HEK293 (cell line): Measurements from ENCODE around the gene MTOR.

Source experiments
- CTCF ChIA-PET: fragments of 350-600 bp; formaldehyde crosslinking; extraction: SDS; loops from one replicate; lab custom pipeline; 2021; ENCODE audit warnings: antibody characterized with exemption; lab: Yijun Ruan, JAX
- POLR2A ChIA-PET: fragments of 300-600 bp; formaldehyde crosslinking; extraction: SDS; loops from one replicate; lab custom pipeline; 2020; ENCODE audit warnings: antibody characterized with exemption, inconsistent platforms; lab: Yijun Ruan, JAX
- H3K27ac ChIP-seq: fragments of 200-500 bp; sonication (Bioruptor generic); 2 replicates; pipeline ENCODE4 v1.5.1; 2014; ENCODE audit warnings: low read depth, low read length, control low read depth, inconsistent platforms; ENCODE audit errors: extremely low read depth
- H3K36me3 ChIP-seq, 2 experiments: fragments of 200-500 bp in 1 of 2; sonication (Bioruptor generic) in 1 of 2; 1 replicate in 1 of 2; 2 replicates in 1 of 2; pipeline ENCODE4 v1.5.1; 2014 to 2017; ENCODE audit warnings: inconsistent platforms in 2 of 2, low read length in 2 of 2; ENCODE audit not compliant: control insufficient read depth in 2 of 2, insufficient read depth in 1 of 2
- H3K4me1 ChIP-seq: fragments of 200-500 bp; sonication (Bioruptor generic); 2 replicates; pipeline ENCODE4 v1.5.1; 2014; ENCODE audit warnings: mild to moderate bottlenecking, low read length, inconsistent platforms; ENCODE audit not compliant: control insufficient read depth, insufficient read depth
- H3K4me3 ChIP-seq: 2 replicates; pipeline ENCODE4 v1.5.1; 2011; ENCODE audit warnings: low read depth, mild to moderate bottlenecking, control low read depth, low read length, moderate library complexity
- H3K9me3 ChIP-seq: fragments of 200-500 bp; sonication (Bioruptor generic); 2 replicates; pipeline ENCODE4 v1.5.1; 2014; ENCODE audit warnings: low read depth, low read length, inconsistent platforms; ENCODE audit not compliant: control insufficient read depth, insufficient read depth
- AEBP2 ChIP-seq: fragments of 450-650 bp; formaldehyde crosslinking; IDR thresholded peaks from 2 replicates; pipeline ENCODE4 v1.5.1; 2016; ENCODE audit warnings: missing biosample characterization, missing genetic modification characterization, borderline replicate concordance
- EGR2 ChIP-seq: fragments of 450-650 bp; formaldehyde crosslinking; IDR thresholded peaks from 2 replicates; pipeline ENCODE4 v1.5.1; 2016; ENCODE audit warnings: low read depth, missing biosample characterization, missing genetic modification characterization
- GLIS1 ChIP-seq: fragments of 450-650 bp; formaldehyde crosslinking; IDR thresholded peaks from 2 replicates; pipeline ENCODE4 v1.5.1; 2016; ENCODE audit warnings: missing biosample characterization, missing genetic modification characterization
- GLIS2 ChIP-seq: fragments of 450-650 bp; formaldehyde crosslinking; IDR thresholded peaks from 2 replicates; pipeline ENCODE4 v1.5.1; 2016; ENCODE audit warnings: missing biosample characterization, missing genetic modification characterization
- IKZF3 ChIP-seq: fragments of 450-650 bp; IDR thresholded peaks from 2 replicates; pipeline ENCODE4 v1.5.0; 2018; ENCODE audit warnings: missing biosample characterization, mild to moderate bottlenecking, missing genetic modification characterization, moderate library complexity
- KLF10 ChIP-seq: fragments of 450-650 bp; IDR thresholded peaks from 2 replicates; pipeline ENCODE4 v1.5.1; 2018; ENCODE audit warnings: missing biosample characterization, mild to moderate bottlenecking, missing genetic modification characterization
- MZF1 ChIP-seq: fragments of 450-650 bp; formaldehyde crosslinking; IDR thresholded peaks from 2 replicates; pipeline ENCODE4 v1.5.1; 2017; ENCODE audit warnings: missing biosample characterization, missing genetic modification characterization, borderline replicate concordance
- SETDB1 ChIP-seq: IDR thresholded peaks from one replicate; pipeline ENCODE4 v1.6.1; 2017; ENCODE audit warnings: mild to moderate bottlenecking, low read length, moderate library complexity, mixed read lengths; ENCODE audit not compliant: insufficient read length
- SP3 ChIP-seq: fragments of 450-650 bp; formaldehyde crosslinking; IDR thresholded peaks from 2 replicates; pipeline ENCODE4 v1.5.1; 2016; ENCODE audit warnings: missing biosample characterization, missing genetic modification characterization
- ZBTB21 ChIP-seq: fragments of 450-650 bp; formaldehyde crosslinking; IDR thresholded peaks from 2 replicates; pipeline ENCODE4 v1.5.1; 2017; ENCODE audit warnings: missing biosample characterization, missing genetic modification characterization
- ZNF10 ChIP-seq: fragments of 450-650 bp; formaldehyde crosslinking; IDR thresholded peaks from 2 replicates; pipeline ENCODE4 v1.5.1; 2017; ENCODE audit warnings: missing biosample characterization, missing genetic modification characterization
- ZNF184 ChIP-seq: fragments of 450-650 bp; IDR thresholded peaks from 2 replicates; pipeline ENCODE4 v1.5.1; 2018; ENCODE audit warnings: missing biosample characterization, mild to moderate bottlenecking, missing genetic modification characterization
- ZNF2 ChIP-seq: fragments of 450-650 bp; formaldehyde crosslinking; IDR thresholded peaks from 2 replicates; pipeline ENCODE4 v1.5.1; 2016; ENCODE audit warnings: missing biosample characterization, missing genetic modification characterization
- ZNF223 ChIP-seq: fragments of 450-650 bp; formaldehyde crosslinking; IDR thresholded peaks from 2 replicates; pipeline ENCODE4 v1.5.1; 2016; ENCODE audit warnings: missing biosample characterization, missing genetic modification characterization
- ZNF24 ChIP-seq: fragments of 450-650 bp; formaldehyde crosslinking; IDR thresholded peaks from 2 replicates; pipeline ENCODE4 v1.5.1; 2016; ENCODE audit warnings: missing biosample characterization, missing genetic modification characterization
- ZNF549 ChIP-seq: fragments of 450-650 bp; IDR thresholded peaks from 2 replicates; pipeline ENCODE4 v1.5.1; 2018; ENCODE audit warnings: missing biosample characterization, missing genetic modification characterization, mild to moderate bottlenecking, inconsistent platforms, moderate library complexity
- ZNF560 ChIP-seq: fragments of 450-650 bp; formaldehyde crosslinking; IDR thresholded peaks from 2 replicates; pipeline ENCODE4 v1.5.1; 2017; ENCODE audit warnings: missing biosample characterization, missing genetic modification characterization, borderline replicate concordance
- ZNF610 ChIP-seq: fragments of 450-650 bp; formaldehyde crosslinking; IDR thresholded peaks from 2 replicates; pipeline ENCODE4 v1.5.1; 2016; ENCODE audit warnings: missing biosample characterization, missing genetic modification characterization, borderline replicate concordance
- ZNF629 ChIP-seq: fragments of 450-650 bp; formaldehyde crosslinking; IDR thresholded peaks from 2 replicates; pipeline ENCODE4 v1.5.1; 2017; ENCODE audit warnings: missing biosample characterization, missing genetic modification characterization
- ZNF660 ChIP-seq: fragments of 450-650 bp; IDR thresholded peaks from 2 replicates; pipeline ENCODE4 v1.5.1; 2018; ENCODE audit warnings: missing biosample characterization, mild to moderate bottlenecking, missing genetic modification characterization
- ZNF791 ChIP-seq: fragments of 450-650 bp; formaldehyde crosslinking; IDR thresholded peaks from 2 replicates; pipeline ENCODE4 v1.5.1; 2016; ENCODE audit warnings: missing biosample characterization, missing genetic modification characterization
- TF ChIP-seq, protein P1 (sequence below): fragments of 450-650 bp; formaldehyde crosslinking; IDR thresholded peaks from 2 replicates; pipeline ENCODE4 v1.5.1; 2016; ENCODE audit warnings: missing biosample characterization, missing genetic modification characterization
- TF ChIP-seq, protein P2 (sequence below): fragments of 450-650 bp; formaldehyde crosslinking; IDR thresholded peaks from 2 replicates; pipeline ENCODE4 v1.5.1; 2016; ENCODE audit warnings: missing biosample characterization, missing genetic modification characterization, low read depth
- TF ChIP-seq, protein P3 (sequence below): fragments of 450-650 bp; formaldehyde crosslinking; IDR thresholded peaks from 2 replicates; pipeline ENCODE4 v1.5.1; 2016; ENCODE audit warnings: missing biosample characterization, missing genetic modification characterization
- TF ChIP-seq, protein P4 (sequence below): fragments of 450-650 bp; formaldehyde crosslinking; IDR thresholded peaks from 2 replicates; pipeline ENCODE4 v1.5.1; 2016; ENCODE audit warnings: missing biosample characterization, missing genetic modification characterization

The MTOR gene

DNA sequence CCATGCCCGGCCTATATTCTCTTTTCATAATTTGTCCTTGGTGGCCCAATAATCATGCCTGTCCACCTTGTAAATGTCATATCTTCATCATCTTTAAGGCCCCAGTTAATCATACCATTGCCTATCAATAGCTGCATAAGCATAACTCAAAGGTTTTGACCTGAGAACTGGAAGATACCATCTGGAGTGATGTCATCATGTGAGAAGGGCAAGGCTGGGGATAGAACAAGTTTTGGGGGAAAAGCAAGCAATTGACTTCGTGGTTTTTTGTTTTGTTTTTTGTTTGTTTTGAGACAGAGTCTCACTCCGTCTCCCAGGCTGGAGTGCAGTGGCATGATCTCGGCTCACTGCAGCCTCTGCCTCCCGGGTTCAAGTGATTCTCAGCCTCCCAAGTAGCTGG lies 16.8 kb upstream of the MTOR start (continued):
- TF ChIP-seq SP3 (tag by site-specific recombination) (no peak), ZNF184 (tag by site-specific recombination) (no peak), ZNF791 (tag by site-specific recombination) (no peak), ZNF560 (tag by site-specific recombination) (no peak), MZF1 (no peak), KLF10 (tag by site-specific recombination) (no peak), EGR2 (no peak), ZNF2 (tag by site-specific recombination) (no peak), ZNF24 (no peak), ZNF660 (tag by site-specific recombination) (no peak), ZNF610 (tag by site-specific recombination) (no peak), ZNF629 (tag by site-specific recombination) (no peak)
- TF ChIP-seq, protein P1, sequence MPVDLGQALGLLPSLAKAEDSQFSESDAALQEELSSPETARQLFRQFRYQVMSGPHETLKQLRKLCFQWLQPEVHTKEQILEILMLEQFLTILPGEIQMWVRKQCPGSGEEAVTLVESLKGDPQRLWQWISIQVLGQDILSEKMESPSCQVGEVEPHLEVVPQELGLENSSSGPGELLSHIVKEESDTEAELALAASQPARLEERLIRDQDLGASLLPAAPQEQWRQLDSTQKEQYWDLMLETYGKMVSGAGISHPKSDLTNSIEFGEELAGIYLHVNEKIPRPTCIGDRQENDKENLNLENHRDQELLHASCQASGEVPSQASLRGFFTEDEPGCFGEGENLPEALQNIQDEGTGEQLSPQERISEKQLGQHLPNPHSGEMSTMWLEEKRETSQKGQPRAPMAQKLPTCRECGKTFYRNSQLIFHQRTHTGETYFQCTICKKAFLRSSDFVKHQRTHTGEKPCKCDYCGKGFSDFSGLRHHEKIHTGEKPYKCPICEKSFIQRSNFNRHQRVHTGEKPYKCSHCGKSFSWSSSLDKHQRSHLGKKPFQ: peak; percentile 30; the same call in 1 of the 2 replicates
- TF ChIP-seq, protein P2, sequence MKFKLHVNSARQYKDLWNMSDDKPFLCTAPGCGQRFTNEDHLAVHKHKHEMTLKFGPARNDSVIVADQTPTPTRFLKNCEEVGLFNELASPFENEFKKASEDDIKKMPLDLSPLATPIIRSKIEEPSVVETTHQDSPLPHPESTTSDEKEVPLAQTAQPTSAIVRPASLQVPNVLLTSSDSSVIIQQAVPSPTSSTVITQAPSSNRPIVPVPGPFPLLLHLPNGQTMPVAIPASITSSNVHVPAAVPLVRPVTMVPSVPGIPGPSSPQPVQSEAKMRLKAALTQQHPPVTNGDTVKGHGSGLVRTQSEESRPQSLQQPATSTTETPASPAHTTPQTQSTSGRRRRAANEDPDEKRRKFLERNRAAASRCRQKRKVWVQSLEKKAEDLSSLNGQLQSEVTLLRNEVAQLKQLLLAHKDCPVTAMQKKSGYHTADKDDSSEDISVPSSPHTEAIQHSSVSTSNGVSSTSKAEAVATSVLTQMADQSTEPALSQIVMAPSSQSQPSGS (tag by site-specific recombination): peak; percentile 53; the same call in 1 of the 2 replicates
- TF ChIP-seq, protein P3, sequence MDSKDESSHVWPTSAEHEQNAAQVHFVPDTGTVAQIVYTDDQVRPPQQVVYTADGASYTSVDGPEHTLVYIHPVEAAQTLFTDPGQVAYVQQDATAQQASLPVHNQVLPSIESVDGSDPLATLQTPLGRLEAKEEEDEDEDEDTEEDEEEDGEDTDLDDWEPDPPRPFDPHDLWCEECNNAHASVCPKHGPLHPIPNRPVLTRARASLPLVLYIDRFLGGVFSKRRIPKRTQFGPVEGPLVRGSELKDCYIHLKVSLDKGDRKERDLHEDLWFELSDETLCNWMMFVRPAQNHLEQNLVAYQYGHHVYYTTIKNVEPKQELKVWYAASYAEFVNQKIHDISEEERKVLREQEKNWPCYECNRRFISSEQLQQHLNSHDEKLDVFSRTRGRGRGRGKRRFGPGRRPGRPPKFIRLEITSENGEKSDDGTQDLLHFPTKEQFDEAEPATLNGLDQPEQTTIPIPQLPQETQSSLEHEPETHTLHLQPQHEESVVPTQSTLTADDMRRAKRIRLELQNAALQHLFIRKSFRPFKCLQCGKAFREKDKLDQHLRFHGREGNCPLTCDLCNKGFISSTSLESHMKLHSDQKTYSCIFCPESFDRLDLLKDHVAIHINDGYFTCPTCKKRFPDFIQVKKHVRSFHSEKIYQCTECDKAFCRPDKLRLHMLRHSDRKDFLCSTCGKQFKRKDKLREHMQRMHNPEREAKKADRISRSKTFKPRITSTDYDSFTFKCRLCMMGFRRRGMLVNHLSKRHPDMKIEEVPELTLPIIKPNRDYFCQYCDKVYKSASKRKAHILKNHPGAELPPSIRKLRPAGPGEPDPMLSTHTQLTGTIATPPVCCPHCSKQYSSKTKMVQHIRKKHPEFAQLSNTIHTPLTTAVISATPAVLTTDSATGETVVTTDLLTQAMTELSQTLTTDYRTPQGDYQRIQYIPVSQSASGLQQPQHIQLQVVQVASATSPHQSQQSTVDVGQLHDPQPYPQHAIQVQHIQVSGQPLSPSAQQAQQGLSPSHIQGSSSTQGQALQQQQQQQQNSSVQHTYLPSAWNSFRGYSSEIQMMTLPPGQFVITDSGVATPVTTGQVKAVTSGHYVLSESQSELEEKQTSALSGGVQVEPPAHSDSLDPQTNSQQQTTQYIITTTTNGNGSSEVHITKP (tag by site-specific recombination): peak; percentile 38; the same call in 1 of the 2 replicates

DNA sequence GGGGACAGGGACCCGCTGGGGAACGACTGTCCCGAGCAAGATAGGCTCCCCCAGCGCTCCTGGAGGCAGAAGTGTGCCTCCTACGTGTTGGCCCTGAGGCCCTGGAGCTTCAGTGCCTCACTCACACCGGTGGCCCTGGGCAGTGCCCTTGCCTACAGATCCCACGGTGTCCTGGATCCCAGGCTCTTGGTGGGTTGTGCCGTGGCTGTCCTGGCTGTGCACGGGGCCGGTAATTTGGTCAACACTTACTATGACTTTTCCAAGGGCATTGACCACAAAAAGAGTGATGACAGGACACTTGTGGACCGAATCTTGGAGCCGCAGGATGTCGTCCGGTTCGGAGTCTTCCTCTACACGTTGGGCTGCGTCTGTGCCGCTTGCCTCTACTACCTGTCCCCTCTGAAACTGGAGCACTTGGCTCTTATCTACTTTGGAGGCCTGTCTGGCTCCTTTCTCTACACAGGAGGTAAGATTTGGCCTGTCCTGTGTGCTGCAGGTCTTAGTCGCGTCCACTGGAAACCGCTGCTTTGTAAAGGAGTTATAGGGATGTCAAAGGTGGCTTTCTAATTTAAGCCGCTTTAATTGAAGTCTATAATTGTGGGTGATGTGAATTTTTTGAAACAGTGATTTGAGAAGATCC lies 11.4 kb upstream of the MTOR start:
- H3K9me3 ChIP-seq: no peaks in the 10 kb centered on the region
- ChIA-PET POLR2A (interaction anchor here (0.8 to 6.0 kb wide), 2 partner anchors 9 to 11 kb away, joined by 5 to 49 read pairs; partner anchors contain the start of gene MTOR), CTCF (interaction anchor here (0.6 to 2.9 kb wide), 2 partner anchors 10 to 576 kb away, joined by 3 to 13 read pairs; no protein-coding TSS in a partner anchor)
- H3K4me3 ChIP-seq: peak overlapping the region; percentile 88
- peaks cover 2% of the 10 kb centered on the region; the same call in 1 of the 2 replicates for H3K4me1 ChIP-seq
- H3K36me3 ChIP-seq: peaks cover 4 to 29% of the 10 kb centered on the region in 2 experiments; a peak in 2 of 3 replicates
- peak overlapping the region; percentile 69 for H3K27ac ChIP-seq
- TF ChIP-seq GLIS2 (tag by site-specific recombination) (peak; percentile 73), ZNF223 (no peak), IKZF3 (no peak), ZBTB21 (tag by site-specific recombination) (no peak), SP3 (tag by site-specific recombination) (no peak), GLIS1 (tag by site-specific recombination) (0 out of 2 replicates have a peak, but pooled peaks have one; percentile 75), SETDB1 (no peak), ZNF549 (tag by site-specific recombination) (no peak), AEBP2 (no peak), ZNF10 (tag by site-specific recombination) (no peak), ZNF184 (tag by site-specific recombination) (no peak)
- TF ChIP-seq, protein P4, sequence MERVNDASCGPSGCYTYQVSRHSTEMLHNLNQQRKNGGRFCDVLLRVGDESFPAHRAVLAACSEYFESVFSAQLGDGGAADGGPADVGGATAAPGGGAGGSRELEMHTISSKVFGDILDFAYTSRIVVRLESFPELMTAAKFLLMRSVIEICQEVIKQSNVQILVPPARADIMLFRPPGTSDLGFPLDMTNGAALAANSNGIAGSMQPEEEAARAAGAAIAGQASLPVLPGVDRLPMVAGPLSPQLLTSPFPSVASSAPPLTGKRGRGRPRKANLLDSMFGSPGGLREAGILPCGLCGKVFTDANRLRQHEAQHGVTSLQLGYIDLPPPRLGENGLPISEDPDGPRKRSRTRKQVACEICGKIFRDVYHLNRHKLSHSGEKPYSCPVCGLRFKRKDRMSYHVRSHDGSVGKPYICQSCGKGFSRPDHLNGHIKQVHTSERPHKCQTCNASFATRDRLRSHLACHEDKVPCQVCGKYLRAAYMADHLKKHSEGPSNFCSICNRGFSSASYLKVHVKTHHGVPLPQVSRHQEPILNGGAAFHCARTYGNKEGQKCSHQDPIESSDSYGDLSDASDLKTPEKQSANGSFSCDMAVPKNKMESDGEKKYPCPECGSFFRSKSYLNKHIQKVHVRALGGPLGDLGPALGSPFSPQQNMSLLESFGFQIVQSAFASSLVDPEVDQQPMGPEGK (tag by site-specific recombination): 0 out of 2 replicates have a peak, but pooled peaks have one; percentile 22
